GM19240 (cell line): ENCODE results near the gene CNTN5.

Experiments used
- DNase-seq: peaks from one replicate; pipeline ENCODE4 v3.0.0; 2011; ENCODE audit warnings: low spot score; ENCODE audit not compliant: insufficient read length

Gene CNTN5

GRCh38 chr11:100296051-100296679, 1275.4 kb downstream of the CNTN5 start:
- no peak for DNase-seq

DNA sequence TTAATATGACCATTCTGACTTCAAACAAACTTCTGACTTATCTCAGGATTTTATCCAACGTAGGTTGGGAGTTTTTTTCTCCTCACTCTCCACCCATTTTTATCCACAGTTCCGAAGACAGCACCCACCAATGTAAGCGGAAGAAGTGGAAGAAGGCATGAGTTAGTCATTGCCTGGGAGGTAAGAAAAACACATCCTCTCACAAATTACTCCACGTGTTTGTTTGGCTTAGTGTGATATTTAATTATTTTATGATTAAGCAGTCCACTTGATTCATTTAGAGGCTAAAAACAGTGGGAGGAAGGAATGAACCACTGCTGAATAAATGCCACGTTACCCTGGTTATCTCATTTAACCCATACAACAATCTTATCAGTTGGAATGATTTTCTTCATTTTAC, 1276.8 kb downstream of the CNTN5 start:
- no peak for DNase-seq

DNA sequence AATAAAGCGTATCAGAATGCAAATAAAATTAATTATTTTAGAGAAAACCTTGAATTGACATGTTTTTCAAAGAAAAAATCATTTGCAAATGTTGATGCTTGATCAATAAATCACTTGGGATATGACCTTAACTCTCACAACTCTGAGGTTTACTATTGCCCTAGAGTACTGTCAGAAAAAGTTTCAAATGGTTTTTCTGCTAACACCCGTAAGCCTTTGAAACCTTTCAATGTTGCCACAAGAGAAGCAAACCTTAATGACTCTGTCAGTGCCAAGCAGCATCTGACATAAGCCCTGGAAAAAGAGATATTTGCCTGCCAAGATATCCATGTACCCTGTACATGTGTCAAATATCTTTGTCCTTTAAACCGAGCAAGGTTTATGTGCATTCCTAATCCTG, 1282.1 kb downstream of the CNTN5 start:
- DNase-seq: no peak

- DNase-seq: no peak
Measured at GRCh38 chr11:100303897-100304296, 1283.1 kb downstream of the CNTN5 start.

GRCh38 chr11:100308202-100308601, 1287.5 kb downstream of the CNTN5 start:
- no peak for DNase-seq

GRCh38 chr11:100315946-100316345, 1295.2 kb downstream of the CNTN5 start:
- DNase-seq: no peak

- DNase-seq: no peak
Measured at GRCh38 chr11:100316952-100317351, 1296.2 kb downstream of the CNTN5 start.

DNA sequence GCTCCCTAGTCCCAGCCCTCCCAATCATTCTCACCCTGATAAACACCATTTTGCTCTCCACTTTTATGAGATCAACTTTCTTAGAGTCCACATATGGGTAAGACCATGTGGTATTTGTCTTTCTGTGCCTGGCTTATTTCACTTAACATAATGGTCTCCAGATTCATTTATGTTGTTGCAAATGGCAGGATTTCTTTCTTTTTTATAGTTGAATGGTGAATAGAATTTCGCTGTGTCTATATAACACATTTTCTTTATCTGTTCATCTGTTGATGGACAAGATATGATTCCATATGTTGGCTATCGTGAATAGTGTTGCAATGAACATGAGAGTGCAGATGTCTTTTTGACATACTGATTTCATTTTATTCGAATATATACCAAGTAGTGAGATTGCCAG, 1298.9 kb downstream of the CNTN5 start:
- no peak for DNase-seq

GRCh38 chr11:100328626-100329340, 1308.0 kb downstream of the CNTN5 start:
- no peak for DNase-seq

- no peak for DNase-seq
Measured at GRCh38 chr11:100329352-100329751, 1308.6 kb downstream of the CNTN5 start.

DNA sequence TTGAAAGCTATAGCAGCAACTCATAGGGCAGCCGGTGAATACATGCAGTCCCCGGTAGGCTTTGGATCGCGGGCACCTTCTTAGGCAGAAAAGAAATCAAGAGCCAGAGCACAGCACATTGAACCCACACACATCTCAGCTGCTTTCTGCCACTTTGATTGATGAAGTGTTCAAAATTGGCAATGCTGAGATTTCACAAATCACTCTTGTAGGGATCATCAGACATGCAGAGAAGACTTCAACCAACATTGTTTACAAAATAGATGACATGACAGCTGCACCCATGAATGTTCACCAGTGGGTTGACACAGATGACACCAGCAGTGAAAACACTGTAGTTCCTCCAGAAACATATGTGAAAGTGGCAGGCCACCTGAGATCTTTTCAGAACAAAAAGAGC, 1316.1 kb downstream of the CNTN5 start:
- DNase-seq: no peak

- no peak for DNase-seq
Measured at GRCh38 chr11:100338144-100338840, 1317.5 kb downstream of the CNTN5 start.

- DNase-seq: no peak
Measured at GRCh38 chr11:100340466-100341319, 1319.9 kb downstream of the CNTN5 start.

DNA sequence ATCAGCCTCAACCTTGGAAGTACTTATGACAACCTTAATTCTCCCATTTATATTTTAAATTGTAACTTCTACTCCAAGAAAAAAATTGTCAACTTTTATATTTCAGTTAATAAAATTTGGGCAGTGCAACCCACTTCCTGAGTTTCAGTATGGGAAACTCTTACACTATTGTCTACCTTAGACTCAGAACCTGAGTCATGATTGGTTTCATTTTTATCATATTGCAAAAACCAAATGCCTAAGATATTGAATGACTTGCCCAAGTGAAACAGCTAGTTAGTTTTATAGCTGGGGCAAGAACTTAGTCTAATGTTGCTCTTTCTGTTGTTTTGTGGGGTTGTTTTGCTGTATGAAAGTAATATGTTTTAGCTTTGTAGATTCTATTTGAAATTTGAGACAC, 1332.3 kb downstream of the CNTN5 start:
- no peak for DNase-seq

GRCh38 chr11:100354736-100355135, 1334.0 kb downstream of the CNTN5 start:
- DNase-seq: no peak

DNA sequence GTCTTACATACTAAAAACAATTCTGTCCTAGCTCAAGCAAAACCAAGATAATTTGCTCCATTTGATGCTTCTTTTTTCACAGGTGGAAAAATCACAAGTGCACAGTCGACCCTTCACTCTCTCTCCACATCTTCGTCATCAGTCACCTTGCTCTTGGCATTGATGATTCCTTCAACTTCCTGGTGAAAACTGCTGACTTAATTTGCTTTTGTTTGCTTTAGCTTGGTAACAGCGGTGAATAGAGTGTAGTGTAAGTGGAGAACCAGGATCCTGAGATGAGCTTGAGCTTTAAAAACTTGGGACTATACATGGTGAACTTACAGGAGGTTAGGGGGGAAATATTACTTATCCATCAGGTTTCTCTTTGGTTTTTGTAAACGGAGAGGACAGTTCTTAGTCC, 1335.3 kb downstream of the CNTN5 start:
- no peak for DNase-seq

GRCh38 chr11:100359281-100359680, 1338.5 kb downstream of the CNTN5 start:
- no peak for DNase-seq

DNA sequence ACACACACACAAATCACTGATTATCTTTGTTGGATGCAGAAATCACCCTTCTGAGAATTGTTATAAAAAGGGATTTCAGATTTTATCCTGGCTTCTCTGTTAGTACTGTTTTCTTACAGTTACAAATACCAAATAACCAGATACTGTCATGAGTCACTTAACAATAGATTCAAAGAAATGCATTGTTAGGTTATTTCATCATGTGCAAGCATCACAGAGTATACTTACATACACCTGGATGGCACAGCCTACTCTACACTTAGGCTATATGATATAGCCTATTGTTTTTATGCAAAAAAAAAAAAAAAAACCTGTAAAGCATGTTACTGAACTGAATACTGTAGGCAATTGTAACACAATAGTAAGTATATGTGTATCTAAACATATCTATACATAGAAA, 1347.1 kb downstream of the CNTN5 start:
- no peak for DNase-seq

- no peak for DNase-seq
Measured at GRCh38 chr11:100383357-100383865, 1362.7 kb downstream of the CNTN5 start.

DNA sequence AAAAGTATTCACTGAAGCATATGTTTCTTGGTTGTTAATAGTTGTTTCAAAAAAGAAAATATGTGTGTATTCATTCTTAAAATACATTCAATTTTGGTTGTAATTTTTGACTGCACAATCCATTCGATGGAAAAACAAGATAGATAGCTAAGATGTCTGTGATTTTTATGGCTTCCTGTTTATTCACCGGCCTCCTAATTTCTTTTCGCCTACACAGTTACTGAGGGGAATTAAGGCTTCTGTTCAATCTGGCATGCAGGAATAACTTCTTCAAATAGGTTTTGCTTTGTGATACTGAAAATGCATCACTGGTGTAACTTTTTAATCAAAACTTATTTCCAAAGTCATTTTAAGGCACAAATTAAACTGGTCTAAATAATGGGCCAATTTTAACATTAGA, 1375.5 kb downstream of the CNTN5 start:
- DNase-seq: no peak

- DNase-seq: no peak
Measured at GRCh38 chr11:100397401-100397800, 1376.7 kb downstream of the CNTN5 start.
